PFSK-1 (cell line): Measurements from ENCODE around the gene BICRA.

Experiments used
- FOXP2 ChIP-seq: optimal IDR thresholded peaks from 2 replicates; pipeline ENCODE3; 2011; ENCODE audit warnings: borderline replicate concordance, control low read depth, inconsistent platforms; ENCODE audit not compliant: insufficient read depth; ENCODE audit errors: extremely low read length, extremely low read depth
- POLR2AphosphoS5 ChIP-seq: IDR thresholded peaks from 2 replicates; pipeline ENCODE4 v1.6.1; 2012; ENCODE audit warnings: low read depth, mild to moderate bottlenecking, control low read depth, low read length, moderate library complexity
- REST ChIP-seq, 2 experiments: IDR thresholded peaks; 2 replicates each; pipeline versions ENCODE4 v1.6.1 to v1.8.0; 2011 to 2012; ENCODE audit warnings: low read depth in 2 of 2, low read length in 2 of 2, control low read depth in 1 of 2, inconsistent platforms in 1 of 2, mild to moderate bottlenecking in 1 of 2, moderate library complexity in 1 of 2; ENCODE audit not compliant: insufficient read depth in 1 of 2
- SIN3A ChIP-seq: IDR thresholded peaks from 2 replicates; pipeline ENCODE4 v1.6.1; 2012; ENCODE audit warnings: mild to moderate bottlenecking, low read length, moderate library complexity, borderline replicate concordance; ENCODE audit not compliant: insufficient read depth
- TAF1 ChIP-seq: IDR thresholded peaks from 2 replicates; pipeline ENCODE4 v1.6.1; 2012; ENCODE audit warnings: low read length, control low read depth, borderline replicate concordance; ENCODE audit not compliant: insufficient read depth

Gene BICRA

GRCh38 chr19:47729468-47729798, 120.5 kb downstream of the BICRA start:
- no peak for TF ChIP-seq TAF1
- TF ChIP-seq POLR2AphosphoS5 = no peak
- no peak for TF ChIP-seq SIN3A
- TF ChIP-seq REST (IDR thresholded peaks at IDR 0.05; ENCODE audit: insufficient read depth in 1 of 2, low read depth in 2 of 2, low read length in 2 of 2) = no peak
- no peak for TF ChIP-seq FOXP2

GRCh38 chr19:47729799-47730520, 121.0 kb downstream of the BICRA start:
- TF ChIP-seq FOXP2 (no peak), TAF1 (no peak), SIN3A (no peak), POLR2AphosphoS5 (no peak), REST (IDR thresholded peaks at IDR 0.05; ENCODE audit: insufficient read depth in 1 of 2, low read depth in 2 of 2, low read length in 2 of 2) (no peak)

GRCh38 chr19:47730521-47730889, 121.6 kb downstream of the BICRA start:
- TF ChIP-seq SIN3A (no peak), FOXP2 (no peak), TAF1 (no peak)

GRCh38 chr19:47730910-47731309, 122.0 kb downstream of the BICRA start:
- no peak for TF ChIP-seq REST (IDR thresholded peaks at IDR 0.05; ENCODE audit: insufficient read depth in 1 of 2, low read depth in 2 of 2, low read length in 2 of 2)
- no peak for TF ChIP-seq TAF1
- no peak for TF ChIP-seq FOXP2
- TF ChIP-seq SIN3A = no peak
- no peak for TF ChIP-seq POLR2AphosphoS5

- no peak for TF ChIP-seq POLR2AphosphoS5
- TF ChIP-seq FOXP2 = no peak
- TF ChIP-seq SIN3A = no peak
- TF ChIP-seq REST (IDR thresholded peaks at IDR 0.05; ENCODE audit: insufficient read depth in 1 of 2, low read depth in 2 of 2, low read length in 2 of 2) = no peak
Observed at GRCh38 chr19:47735131-47735530, 126.2 kb downstream of the BICRA start.
